Measurements from ENCODE around the gene SLC35D1. TPM values are rescaled to one million over a fixed set of nuclear protein-coding genes. Genes with fewer than 3 reads are reported as not detected.
A peak's percentile ranks its signal among the peaks of the same experiment; 100 is the strongest.

Gene SLC35D1
- total RNA-seq, 1 donor from 2014 or later = 3.7 TPM

- peaks cover 0 to 5% of the 10 kb centered on the region in 2 donors for H3K36me3 ChIP-seq
- DNase-seq (ENCODE audit: low spot score in 2 of 2) = no peak
- H3K27me3 ChIP-seq = no peaks in the 10 kb centered on the region
- H3K27ac ChIP-seq = peak overlapping the region; percentile 68 to 70
- TF ChIP-seq CTCF (IDR thresholded peaks at IDR 0.05) = no peak
- H3K9me3 ChIP-seq = peaks cover 0 to 6% of the 10 kb centered on the region in 2 donors
- intact Hi-C loops (cut with DNase I) = no loop called here
- peaks cover 3 to 14% of the 10 kb centered on the region in 2 donors for H3K4me1 ChIP-seq
- H3K4me3 ChIP-seq = peak overlapping the region in 1 of 2 donors; percentile 7
Observed at GRCh38 chr1:67031121-67031858, 22.7 kb downstream of the SLC35D1 start.

- Histone ChIP-seq H3K9me3 (peaks cover 0 to 5% of the 10 kb centered on the region in 2 donors), H3K4me3 (no peak overlapping the region), H3K27me3 (no peaks in the 10 kb centered on the region), H3K36me3 (peaks cover 0 to 7% of the 10 kb centered on the region in 2 donors), H3K4me1 (peaks cover 3 to 14% of the 10 kb centered on the region in 2 donors), H3K27ac (no peak overlapping the region)
- intact Hi-C loops (cut with DNase I) = no loop called here
- TF ChIP-seq CTCF (IDR thresholded peaks at IDR 0.05) = no peak
- DNase-seq (ENCODE audit: low spot score in 2 of 2) = no peak
Observed at GRCh38 chr1:67029472-67029871, 24.5 kb downstream of the SLC35D1 start.

- Histone ChIP-seq H3K27ac (peak overlapping the region; percentile 87 to 90), H3K4me3 (no peak overlapping the region)
Observed at GRCh38 chr1:67020765-67021164, 33.2 kb downstream of the SLC35D1 start.

GRCh38 chr1:67020304-67020703 lies 33.6 kb downstream of the SLC35D1 start:
- no peak overlapping the region for H3K4me3 ChIP-seq
- peaks cover 0 to 9% of the 10 kb centered on the region in 2 donors for H3K36me3 ChIP-seq
- intact Hi-C loops (cut with DNase I) = no loop called here
- peaks cover 0 to 33% of the 10 kb centered on the region in 2 donors for H3K4me1 ChIP-seq
- no peaks in the 10 kb centered on the region for H3K9me3 ChIP-seq
- no peaks in the 10 kb centered on the region for H3K27me3 ChIP-seq
- no peak for DNase-seq (ENCODE audit: low spot score in 2 of 2)
- H3K27ac ChIP-seq = peak overlapping the region; percentile 87 to 90
- TF ChIP-seq CTCF (IDR thresholded peaks at IDR 0.05) = no peak

More at GRCh38 chr1:67020765-67021164, 33.2 kb downstream of the SLC35D1 start:
- no peak for DNase-seq (ENCODE audit: low spot score in 2 of 2)
- intact Hi-C loops (cut with DNase I) = no loop called here
- Histone ChIP-seq H3K27me3 (no peaks in the 10 kb centered on the region), H3K4me1 (peaks cover 0 to 33% of the 10 kb centered on the region in 2 donors), H3K36me3 (peaks cover 0 to 9% of the 10 kb centered on the region in 2 donors), H3K9me3 (no peaks in the 10 kb centered on the region)
- TF ChIP-seq CTCF (IDR thresholded peaks at IDR 0.05) = no peak

GRCh38 chr1:67019600-67020136 lies 34.3 kb downstream of the SLC35D1 start:
- intact Hi-C loops (cut with DNase I) = loop anchor here (2.0 to 10.0 kb wide), 2 partner anchors 33 to 415 kb away; partner anchors contain the start of gene SERBP1
- DNase-seq (ENCODE audit: low spot score in 2 of 2) = peak in 1 of 2 donors; percentile 77

More at GRCh38 chr1:67019600-67020136, 34.3 kb downstream of the SLC35D1 start:
- Histone ChIP-seq H3K27me3 (no peaks in the 10 kb centered on the region), H3K4me1 (peaks cover 0 to 33% of the 10 kb centered on the region in 2 donors), H3K4me3 (no peak overlapping the region), H3K36me3 (peaks cover 0 to 7% of the 10 kb centered on the region in 2 donors), H3K27ac (peak overlapping the region; percentile 87 to 90), H3K9me3 (no peaks in the 10 kb centered on the region)
- TF ChIP-seq CTCF (IDR thresholded peaks at IDR 0.05) = no peak

All from ascending aorta (tissue), 2 donors.